GM19099 (cell line): ENCODE measurements around the gene GPI.

Experiments
- POLR2A ChIP-seq: IDR thresholded peaks from 3 replicates; pipeline ENCODE4 v1.6.1; 2011; ENCODE audit warnings: low read depth; ENCODE audit not compliant: insufficient read length; ENCODE audit errors: extremely low read depth

GPI gene

DNA sequence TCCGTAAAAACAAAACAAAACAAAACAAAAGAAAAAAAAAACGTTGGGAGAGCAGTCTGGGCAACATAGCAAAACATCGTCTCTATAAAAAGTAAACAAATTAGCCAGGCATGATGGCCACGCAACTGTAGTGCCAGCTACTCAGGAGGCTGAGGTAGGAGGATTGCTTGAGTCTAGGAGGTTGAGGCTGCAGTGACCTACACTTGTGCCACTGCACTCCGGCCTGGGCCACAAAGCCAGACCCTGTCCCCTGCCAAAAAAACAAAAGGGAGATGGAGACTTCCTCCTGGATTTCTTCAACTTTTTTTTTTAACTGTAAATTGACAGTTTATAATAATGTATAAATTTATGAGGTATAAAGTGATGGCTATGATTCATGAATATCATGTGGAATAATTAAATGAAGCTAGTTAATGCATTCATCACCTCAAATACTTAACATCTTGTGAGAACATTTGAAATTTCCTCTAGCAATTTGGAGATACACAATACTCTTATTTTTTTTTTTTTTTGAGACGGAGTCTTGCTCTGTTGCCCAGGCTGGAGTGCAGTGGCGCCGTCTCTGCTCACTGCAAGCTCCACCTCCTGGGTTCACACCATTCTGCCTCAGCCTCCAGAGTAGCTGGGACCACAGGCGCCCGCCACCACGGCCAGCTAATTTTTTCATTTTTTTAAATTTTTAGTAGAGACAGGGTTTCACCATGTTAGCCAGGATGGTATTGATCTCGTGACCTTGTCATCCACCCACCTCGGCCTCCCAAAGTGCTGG is 41.1 kb downstream of the GPI start:
- no peak for TF ChIP-seq POLR2A

DNA sequence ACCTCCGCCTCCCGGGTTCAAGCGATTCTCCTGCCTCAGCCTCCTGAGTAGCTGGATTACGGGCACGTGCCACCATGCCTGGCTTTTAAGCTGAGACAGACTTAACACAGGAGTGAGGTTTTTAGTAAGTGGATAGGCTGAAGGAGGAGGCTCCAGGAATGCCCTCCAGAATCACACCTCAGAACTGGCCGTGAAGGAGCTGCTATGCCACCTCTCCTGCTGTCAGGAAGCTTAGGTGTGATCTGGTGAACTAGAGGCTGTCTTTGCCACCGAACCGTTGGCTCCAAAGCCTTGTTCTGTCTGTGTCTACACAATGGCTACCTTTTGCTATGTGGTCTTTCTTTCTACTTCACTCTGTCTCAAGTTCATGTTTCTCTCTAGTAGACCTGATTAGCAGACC is 43.4 kb downstream of the GPI start:
- TF ChIP-seq POLR2A = no peak

DNA sequence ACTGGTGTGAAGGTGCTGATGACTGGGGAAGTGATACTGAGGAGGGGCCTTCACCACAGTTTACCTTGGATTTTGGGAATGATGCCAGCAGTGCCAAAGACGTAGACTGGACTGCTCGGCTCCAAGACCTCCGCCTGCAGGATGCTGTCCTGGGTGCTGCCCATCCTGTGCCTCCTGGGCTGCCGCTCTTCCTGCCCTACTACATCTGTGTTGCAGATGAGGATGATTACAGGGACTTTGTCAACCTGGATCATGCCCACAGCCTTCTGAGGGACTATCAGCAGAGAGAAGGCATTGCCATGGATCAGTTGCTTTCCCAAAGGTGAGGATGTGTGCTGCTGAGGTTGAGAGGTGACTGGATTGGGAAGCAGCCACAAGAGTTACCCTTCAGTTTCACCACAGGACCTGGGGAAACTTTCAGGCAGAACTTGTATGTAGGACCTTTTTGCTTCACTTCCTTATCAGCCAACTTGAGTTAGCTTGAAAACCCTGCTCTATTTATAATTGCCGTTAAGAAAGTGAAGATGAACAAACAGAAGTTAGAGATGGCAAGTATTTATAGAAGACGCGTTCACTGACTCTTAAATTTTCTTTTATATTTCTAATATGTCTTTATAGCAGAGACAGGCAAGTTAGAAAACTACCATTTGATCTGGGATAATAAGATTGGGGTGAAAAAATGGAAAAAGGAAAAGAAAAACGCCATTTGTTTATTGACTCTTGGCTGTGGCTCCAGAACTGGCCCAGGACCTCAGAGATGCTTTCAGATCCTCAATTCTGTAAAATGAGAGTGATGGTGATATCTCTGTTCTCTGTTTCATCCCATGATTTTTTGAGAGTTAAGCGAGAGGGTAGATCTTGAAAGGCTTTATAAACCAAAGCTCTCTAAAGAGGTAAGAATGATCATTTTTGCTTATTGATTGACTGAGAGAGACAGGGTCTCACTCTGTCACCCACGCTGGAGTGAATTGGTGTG is 44.5 kb downstream of the GPI start:
- no peak for TF ChIP-seq POLR2A

DNA sequence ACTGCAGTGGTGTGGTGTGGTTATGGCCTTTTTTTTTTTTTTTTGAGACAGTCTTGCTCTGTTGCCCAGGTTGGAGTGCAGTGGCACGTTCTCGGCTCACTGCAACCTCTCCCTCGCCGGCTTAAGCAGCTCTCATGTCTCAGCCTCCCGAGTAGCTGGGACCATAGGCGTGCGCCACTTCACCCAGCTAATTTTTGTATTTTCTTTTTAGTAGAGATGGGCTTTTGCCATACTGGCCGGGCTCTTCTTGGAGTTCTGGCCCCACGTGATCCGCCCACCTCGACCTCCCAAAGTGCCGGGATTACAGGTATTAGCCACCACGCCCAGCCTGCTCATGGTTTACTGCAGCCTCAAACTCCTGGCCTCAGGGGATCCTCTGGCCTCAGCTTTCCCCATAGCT is 46.2 kb downstream of the GPI start:
- TF ChIP-seq POLR2A = no peak

DNA sequence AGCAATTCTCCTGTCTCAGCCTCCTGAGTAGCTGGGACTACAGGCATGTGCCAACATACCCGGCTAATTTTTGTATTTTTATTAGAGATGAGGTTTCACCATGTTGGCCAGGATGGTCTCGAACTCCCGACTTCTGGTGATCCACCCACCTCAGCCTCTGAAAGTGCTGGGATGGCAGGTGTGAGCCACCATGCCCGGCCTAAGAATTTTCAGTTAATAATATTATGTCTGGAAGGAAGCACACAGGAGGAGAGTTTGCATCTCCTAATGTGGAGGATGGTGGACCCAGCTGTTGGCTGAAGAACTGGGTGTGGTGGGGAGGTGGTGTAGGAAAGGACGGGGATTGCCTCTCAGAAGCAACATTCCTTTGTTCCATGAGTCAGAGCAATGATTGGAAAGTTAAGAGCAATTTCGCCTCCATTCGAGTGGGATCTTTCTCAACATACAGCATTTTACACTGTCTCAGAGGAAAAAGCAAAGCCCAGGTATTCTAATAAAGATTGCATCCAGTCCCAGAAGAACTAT is 51.1 kb downstream of the GPI start:
- TF ChIP-seq POLR2A = no peak

DNA sequence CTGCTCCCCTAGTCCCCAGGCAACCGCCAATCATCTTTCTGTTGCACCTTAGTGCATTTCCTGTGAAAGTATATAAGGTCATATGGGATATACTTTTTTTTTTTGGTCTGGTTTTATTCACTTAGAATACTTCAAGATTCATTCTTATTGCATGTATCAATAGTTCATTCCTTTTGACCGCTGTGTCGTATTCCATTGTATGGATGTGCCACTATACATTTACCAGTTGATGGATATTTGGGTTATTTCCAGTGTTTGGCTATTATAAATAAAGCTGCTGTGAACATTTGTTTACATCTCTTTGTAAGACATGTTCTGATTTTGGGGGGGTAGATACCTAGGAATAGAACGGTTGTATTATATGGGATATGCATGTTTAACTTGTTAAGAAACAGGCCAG is 53.3 kb downstream of the GPI start:
- no peak for TF ChIP-seq POLR2A

DNA sequence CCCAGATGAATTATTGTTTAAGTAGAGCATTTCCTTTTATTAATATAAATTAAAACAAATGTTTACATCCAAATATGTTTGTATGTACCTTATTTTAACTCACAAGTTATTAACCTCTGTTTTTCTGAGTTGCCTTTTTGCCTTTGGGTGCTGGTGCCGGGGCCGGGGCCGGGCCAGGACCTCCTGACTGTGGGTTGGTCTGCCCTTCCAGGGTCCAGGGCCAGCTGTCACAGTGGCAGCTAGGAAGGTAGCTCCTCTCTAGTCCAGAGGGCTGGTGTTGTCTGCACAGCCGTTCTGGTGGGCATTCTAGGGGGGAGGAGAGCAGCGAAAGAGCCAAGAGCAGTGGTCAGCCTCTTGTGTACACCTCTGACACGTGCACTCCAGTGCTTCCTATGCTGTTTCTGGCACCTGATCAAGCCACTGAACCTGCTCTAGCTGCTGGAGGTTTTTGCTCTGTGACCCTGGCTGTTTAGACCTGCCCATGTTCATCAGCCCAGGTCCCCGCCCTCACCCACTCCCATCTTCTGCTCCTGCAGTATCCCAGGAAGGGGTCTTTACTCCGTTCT is 61.2 kb downstream of the GPI start:
- no peak for TF ChIP-seq POLR2A

DNA sequence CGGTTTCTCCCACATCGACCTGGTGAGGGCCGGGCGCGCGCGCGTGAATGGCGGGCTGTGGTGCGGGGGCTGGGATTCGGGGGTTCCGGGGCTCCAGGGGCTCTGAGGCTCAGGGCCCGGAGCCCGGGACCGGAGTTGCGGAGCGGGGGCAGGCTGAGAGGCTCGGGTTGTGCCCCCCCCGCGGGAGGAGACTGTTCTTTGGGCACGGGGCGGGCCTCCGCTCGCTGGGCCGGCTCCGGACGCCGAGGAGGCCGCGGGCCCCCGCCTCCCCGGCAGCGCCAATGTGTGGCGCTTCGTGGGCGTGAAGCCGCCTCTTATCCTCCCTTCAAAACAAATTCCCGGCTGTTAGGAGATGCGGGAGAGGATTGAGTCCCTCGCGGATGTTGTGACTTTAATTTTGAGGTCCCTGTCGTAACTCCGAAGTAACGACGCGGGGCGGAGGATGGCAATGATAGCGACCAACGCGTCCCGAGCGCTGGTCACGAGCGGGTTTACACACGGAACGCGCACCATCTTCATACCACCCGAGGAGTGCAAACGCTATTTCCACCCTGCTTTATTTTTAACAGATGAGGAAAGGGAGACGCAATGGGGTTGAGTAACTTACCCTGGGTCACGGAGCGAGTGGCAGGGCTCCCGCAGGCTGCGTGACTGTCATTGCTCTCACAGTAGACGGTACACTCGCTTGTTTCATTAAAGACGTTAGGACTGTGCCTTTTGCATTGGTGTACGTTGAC is 63.7 kb downstream of the GPI start:
- TF ChIP-seq POLR2A = no peak

DNA sequence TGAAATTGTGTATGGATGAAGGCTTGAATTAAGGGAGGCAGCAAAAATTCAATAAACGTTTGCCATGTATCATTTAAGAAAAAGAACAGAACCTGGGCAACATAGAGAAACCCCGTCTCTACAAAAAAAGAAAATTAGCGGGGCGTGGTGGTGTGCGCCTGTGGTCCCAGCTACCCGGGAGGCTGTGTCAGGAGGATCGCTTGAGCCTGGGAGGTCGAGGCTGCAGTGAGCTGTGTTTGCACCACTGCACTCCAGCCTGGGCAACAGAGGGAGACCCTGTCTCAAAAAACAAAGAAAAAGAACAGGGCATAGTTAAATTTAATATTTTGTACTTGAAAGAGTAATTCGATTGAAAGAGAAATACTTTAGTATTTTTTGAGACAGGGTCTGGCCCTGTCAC is 64.6 kb downstream of the GPI start:
- TF ChIP-seq POLR2A = no peak

DNA sequence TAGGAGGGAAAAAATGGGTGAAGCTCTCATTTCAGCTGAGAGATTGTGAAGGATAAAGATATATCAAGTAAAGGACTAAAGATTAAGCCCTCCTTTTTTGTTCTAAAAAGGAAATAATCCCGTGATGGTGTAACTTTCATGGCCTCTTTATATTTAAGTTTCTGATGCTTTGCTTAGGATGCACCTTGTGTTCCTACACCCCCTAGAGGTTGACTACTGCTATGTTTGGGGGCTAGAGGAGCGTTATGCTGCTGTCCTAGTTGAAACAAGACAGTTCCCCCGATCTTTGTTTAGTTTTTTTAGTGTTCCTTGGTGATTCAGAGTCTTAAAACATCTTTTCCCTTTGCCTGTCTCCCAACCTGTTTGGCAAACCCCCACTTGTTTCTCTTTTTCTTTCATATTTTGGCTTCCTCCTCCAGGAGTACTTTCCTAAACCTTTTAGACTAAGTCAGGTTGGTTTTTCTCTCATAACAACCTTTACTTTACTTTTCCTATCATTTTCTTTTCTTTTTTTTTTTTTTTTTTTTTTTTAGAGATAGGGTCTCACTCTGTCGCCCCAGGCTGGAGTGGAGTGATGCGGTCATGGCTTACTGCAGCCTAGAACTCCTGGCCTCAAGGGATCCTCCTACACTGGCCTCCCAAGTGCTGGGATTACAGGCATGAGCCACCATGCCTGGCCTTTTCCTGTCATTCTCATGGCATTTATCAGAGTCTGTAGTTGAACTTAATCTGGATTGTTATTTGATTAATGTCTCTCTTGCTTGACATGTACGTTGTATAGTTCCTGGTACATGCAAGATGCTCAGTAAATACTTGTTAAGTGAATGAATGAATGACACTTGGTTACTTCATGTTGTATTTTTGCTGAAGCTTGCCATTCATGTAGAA is 66.0 kb downstream of the GPI start:
- no peak for TF ChIP-seq POLR2A

DNA sequence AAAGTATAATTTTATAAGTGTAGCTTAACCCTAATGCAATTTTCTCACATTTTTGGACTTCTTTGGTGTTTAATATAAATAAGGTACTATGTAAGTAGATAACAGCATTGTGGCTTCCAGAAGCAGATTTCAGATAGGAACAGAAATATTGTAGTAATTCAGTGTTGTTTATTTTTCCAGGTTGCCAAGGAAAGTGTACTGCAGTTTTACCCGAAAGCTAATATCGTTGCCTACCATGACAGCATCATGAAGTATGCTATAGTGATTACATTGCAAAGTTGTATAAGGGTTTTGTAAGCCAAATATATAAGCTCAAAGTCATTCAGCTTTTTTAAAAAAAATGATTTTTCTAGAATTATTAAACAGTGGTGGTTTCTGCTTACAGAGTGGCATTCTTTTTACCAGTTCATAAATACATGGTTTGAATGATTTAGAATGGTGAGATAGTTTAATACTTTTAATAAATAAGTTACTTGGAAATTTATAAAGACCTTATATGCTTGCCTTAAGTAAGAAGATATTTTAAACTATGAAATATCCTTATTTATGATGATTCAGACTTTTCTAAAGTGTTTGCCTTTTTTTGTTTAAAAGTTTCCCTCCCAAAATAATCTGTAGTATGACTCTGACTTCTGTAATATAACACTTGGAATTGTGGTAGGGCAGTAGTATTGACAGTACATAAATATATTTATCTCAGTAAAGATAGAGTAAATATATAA is 66.8 kb downstream of the GPI start:
- TF ChIP-seq POLR2A = no peak

DNA sequence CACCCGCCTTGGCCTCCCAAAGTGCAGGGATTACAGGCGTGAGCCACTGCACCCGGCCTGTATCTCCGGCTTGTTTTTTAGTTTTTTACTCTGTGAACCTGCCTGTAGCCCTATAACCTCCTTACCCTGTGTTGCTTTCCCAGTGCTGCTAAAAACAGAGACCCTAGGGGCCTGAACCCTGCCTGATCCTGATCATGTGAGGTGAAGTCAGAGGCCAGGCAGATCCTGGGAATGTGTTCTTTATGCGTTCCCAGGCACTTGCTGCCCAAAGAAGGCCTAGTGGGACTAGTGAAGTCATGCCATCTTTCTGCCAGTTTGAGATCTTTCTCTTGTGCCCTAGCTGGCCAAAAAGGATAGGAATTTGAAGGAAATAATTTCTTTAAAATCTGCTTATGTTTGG is 67.8 kb downstream of the GPI start:
- no peak for TF ChIP-seq POLR2A

DNA sequence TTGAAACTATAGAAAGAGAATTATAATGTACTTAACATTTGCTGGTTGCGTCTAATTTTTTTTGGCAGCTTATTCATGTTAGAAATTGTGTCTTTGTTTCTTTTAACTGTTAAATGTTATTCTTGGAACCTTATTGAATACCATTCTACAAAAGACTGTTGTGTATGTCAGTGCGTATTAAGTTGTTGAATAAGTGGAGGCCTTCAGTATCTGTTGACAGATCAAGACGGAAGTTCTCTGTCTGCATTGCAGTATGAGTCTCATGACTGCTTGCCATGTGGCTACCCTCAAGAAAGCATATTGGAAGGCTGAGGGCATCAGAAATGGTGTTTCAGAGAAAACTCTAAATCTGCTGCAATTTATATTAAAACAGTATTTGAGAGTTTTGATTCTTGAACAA is 71.7 kb downstream of the GPI start:
- TF ChIP-seq POLR2A = no peak
